Measurements from ENCODE around the gene CHRNA5. TPM values are rescaled to one million over a fixed set of nuclear protein-coding genes. Genes with fewer than 3 reads are reported as not detected.
"Not testable (repeated sequence)": the region's sequence is repeated elsewhere in the genome, so short reads cannot be mapped to it uniquely, and the experiment has no call there.

The CHRNA5 gene
- total RNA-seq, 1 experiment from 2014 or later: 4.6 TPM

- Histone ChIP-seq H3K36me3 (peaks cover 63% of the 10 kb centered on the region), H3K9me3 (replicated peaks) (no peaks in the 10 kb centered on the region), H3K27ac (no peak overlapping the region), H3K4me3 (no peak overlapping the region), H3K4me1 (replicated peaks) (peaks cover 10% of the 10 kb centered on the region; the same call in 1 of the 2 replicates), H3K27me3 (replicated peaks) (no peaks in the 10 kb centered on the region)
- no peak for DNase-seq (ENCODE audit: low read depth in 1 of 2, low spot score in 2 of 2)
Measured at GRCh38 chr15:78542647-78543046, 22.7 kb upstream of the CHRNA5 start.

- no peak for DNase-seq (ENCODE audit: low read depth in 1 of 2, low spot score in 2 of 2)
- Histone ChIP-seq H3K9me3 (replicated peaks) (no peaks in the 10 kb centered on the region), H3K4me3 (no peak overlapping the region), H3K27me3 (replicated peaks) (0 out of 2 replicates have a peak, but pooled peaks cover 2% of the 10 kb centered on the region), H3K36me3 (peaks cover 61% of the 10 kb centered on the region), H3K4me1 (replicated peaks) (no peaks in the 10 kb centered on the region), H3K27ac (no peak overlapping the region)
Measured at GRCh38 chr15:78550194-78550593, 15.1 kb upstream of the CHRNA5 start.

- Histone ChIP-seq H3K9me3 (replicated peaks) (no peaks in the 10 kb centered on the region), H3K27ac (no peak overlapping the region), H3K27me3 (replicated peaks) (0 out of 2 replicates have a peak, but pooled peaks cover 2% of the 10 kb centered on the region), H3K4me3 (no peak overlapping the region), H3K36me3 (peaks cover 55% of the 10 kb centered on the region), H3K4me1 (replicated peaks) (no peaks in the 10 kb centered on the region)
- DNase-seq (ENCODE audit: low read depth in 1 of 2, low spot score in 2 of 2): no peak
Measured at GRCh38 chr15:78550815-78551214, 14.5 kb upstream of the CHRNA5 start.

- Histone ChIP-seq H3K27me3 (replicated peaks) (0 out of 2 replicates have a peak, but pooled peaks cover 2% of the 10 kb centered on the region), H3K4me3 (no peak overlapping the region), H3K27ac (no peak overlapping the region), H3K36me3 (peaks cover 44% of the 10 kb centered on the region), H3K9me3 (replicated peaks) (no peaks in the 10 kb centered on the region), H3K4me1 (replicated peaks) (no peaks in the 10 kb centered on the region)
- DNase-seq (ENCODE audit: low read depth in 1 of 2, low spot score in 2 of 2): no peak
Measured at GRCh38 chr15:78551902-78552301, 13.4 kb upstream of the CHRNA5 start.

- Histone ChIP-seq H3K27me3 (replicated peaks) (0 out of 2 replicates have a peak, but pooled peaks cover 2% of the 10 kb centered on the region), H3K4me3 (no peak overlapping the region), H3K4me1 (replicated peaks) (no peaks in the 10 kb centered on the region), H3K27ac (no peak overlapping the region), H3K36me3 (peaks cover 37% of the 10 kb centered on the region), H3K9me3 (replicated peaks) (no peaks in the 10 kb centered on the region)
- DNase-seq (ENCODE audit: low read depth in 1 of 2, low spot score in 2 of 2): no peak
Measured at GRCh38 chr15:78552597-78552996, 12.7 kb upstream of the CHRNA5 start.

GRCh38 chr15:78560201-78560600 lies 5.1 kb upstream of the CHRNA5 start:
- H3K9me3 ChIP-seq (replicated peaks); H3K36me3 ChIP-seq; H3K27ac ChIP-seq; DNase-seq (ENCODE audit: low read depth in 1 of 2, low spot score in 2 of 2); H3K4me1 ChIP-seq (replicated peaks); H3K27me3 ChIP-seq (replicated peaks); H3K4me3 ChIP-seq: not testable (repeated sequence)

GRCh38 chr15:78561490-78561889 lies 3.8 kb upstream of the CHRNA5 start:
- no peak overlapping the region for H3K4me3 ChIP-seq
- H3K27ac ChIP-seq: no peak overlapping the region
- 0 out of 2 replicates have a peak, but pooled peaks cover 4% of the 10 kb centered on the region for H3K27me3 ChIP-seq (replicated peaks)
- H3K36me3 ChIP-seq: no peaks in the 10 kb centered on the region; the same call in 1 of the 2 replicates
- peaks cover 4% of the 10 kb centered on the region; the same call in 1 of the 2 replicates for H3K4me1 ChIP-seq (replicated peaks)
- H3K9me3 ChIP-seq (replicated peaks): peaks cover 2% of the 10 kb centered on the region; the same call in 1 of the 2 replicates
- DNase-seq (ENCODE audit: low read depth in 1 of 2, low spot score in 2 of 2): no peak

GRCh38 chr15:78563092-78563491 lies 2.2 kb upstream of the CHRNA5 start:
- Histone ChIP-seq H3K4me1 (replicated peaks) (peaks cover 4% of the 10 kb centered on the region; the same call in 1 of the 2 replicates), H3K36me3 (no peaks in the 10 kb centered on the region; the same call in 1 of the 2 replicates), H3K27ac (no peak overlapping the region), H3K27me3 (replicated peaks) (0 out of 2 replicates have a peak, but pooled peaks cover 8% of the 10 kb centered on the region), H3K4me3 (no peak overlapping the region), H3K9me3 (replicated peaks) (peaks cover 2% of the 10 kb centered on the region; the same call in 1 of the 2 replicates)
- no peak for DNase-seq (ENCODE audit: low read depth in 1 of 2, low spot score in 2 of 2)

- Histone ChIP-seq H3K4me3 (no peak overlapping the region), H3K36me3 (no peaks in the 10 kb centered on the region; the same call in 1 of the 2 replicates), H3K27me3 (replicated peaks) (0 out of 2 replicates have a peak, but pooled peaks cover 4% of the 10 kb centered on the region), H3K27ac (no peak overlapping the region), H3K9me3 (replicated peaks) (peaks cover 2% of the 10 kb centered on the region; the same call in 1 of the 2 replicates), H3K4me1 (replicated peaks) (peaks cover 4% of the 10 kb centered on the region; the same call in 1 of the 2 replicates)
- no peak for DNase-seq (ENCODE audit: low read depth in 1 of 2, low spot score in 2 of 2)
Measured at GRCh38 chr15:78564743-78565096, 600 bp upstream of the CHRNA5 start.

GRCh38 chr15:78565951-78566774 lies 843 bp downstream of the CHRNA5 start:
- peaks cover 2% of the 10 kb centered on the region; the same call in 1 of the 2 replicates for H3K9me3 ChIP-seq (replicated peaks)
- no peaks in the 10 kb centered on the region; the same call in 1 of the 2 replicates for H3K36me3 ChIP-seq
- H3K4me1 ChIP-seq (replicated peaks): peaks cover 4% of the 10 kb centered on the region; the same call in 1 of the 2 replicates
- peak overlapping the region; percentile 56 for H3K4me3 ChIP-seq
- no peak overlapping the region for H3K27ac ChIP-seq
- peak in 1 of 2 experiments; percentile 57 for DNase-seq (ENCODE audit: low read depth in 1 of 2, low spot score in 2 of 2)
- H3K27me3 ChIP-seq (replicated peaks): 0 out of 2 replicates have a peak, but pooled peaks cover 4% of the 10 kb centered on the region

- Histone ChIP-seq H3K9me3 (replicated peaks) (peaks cover 2% of the 10 kb centered on the region; the same call in 1 of the 2 replicates), H3K4me1 (replicated peaks) (peaks cover 4% of the 10 kb centered on the region; the same call in 1 of the 2 replicates), H3K4me3 (no peak overlapping the region), H3K36me3 (no peaks in the 10 kb centered on the region; the same call in 1 of the 2 replicates), H3K27me3 (replicated peaks) (0 out of 2 replicates have a peak, but pooled peaks cover 4% of the 10 kb centered on the region), H3K27ac (no peak overlapping the region)
- no peak for DNase-seq (ENCODE audit: low read depth in 1 of 2, low spot score in 2 of 2)
Measured at GRCh38 chr15:78567531-78567930, 2.2 kb downstream of the CHRNA5 start.

GRCh38 chr15:78570710-78571109 lies 5.4 kb downstream of the CHRNA5 start:
- Histone ChIP-seq H3K4me3 (no peak overlapping the region), H3K27me3 (replicated peaks) (0 out of 2 replicates have a peak, but pooled peaks cover 4% of the 10 kb centered on the region), H3K4me1 (replicated peaks) (peaks cover 4% of the 10 kb centered on the region; the same call in 1 of the 2 replicates), H3K36me3 (no peaks in the 10 kb centered on the region; the same call in 1 of the 2 replicates), H3K27ac (no peak overlapping the region), H3K9me3 (replicated peaks) (peaks cover under 1% of the 10 kb centered on the region; the same call in 1 of the 2 replicates)
- DNase-seq (ENCODE audit: low read depth in 1 of 2, low spot score in 2 of 2): no peak

- Histone ChIP-seq H3K4me3 (no peak overlapping the region), H3K36me3 (no peaks in the 10 kb centered on the region), H3K4me1 (replicated peaks) (peaks cover under 1% of the 10 kb centered on the region; the same call in 1 of the 2 replicates), H3K27ac (no peak overlapping the region), H3K27me3 (replicated peaks) (0 out of 2 replicates have a peak, but pooled peaks cover 4% of the 10 kb centered on the region), H3K9me3 (replicated peaks) (no peaks in the 10 kb centered on the region)
- DNase-seq (ENCODE audit: low read depth in 1 of 2, low spot score in 2 of 2): no peak
Measured at GRCh38 chr15:78571382-78571781, 6.1 kb downstream of the CHRNA5 start.

- Histone ChIP-seq H3K36me3 (no peaks in the 10 kb centered on the region), H3K9me3 (replicated peaks) (no peaks in the 10 kb centered on the region), H3K27me3 (replicated peaks) (no peaks in the 10 kb centered on the region), H3K4me3 (no peak overlapping the region), H3K4me1 (replicated peaks) (no peaks in the 10 kb centered on the region), H3K27ac (no peak overlapping the region)
- no peak for DNase-seq (ENCODE audit: low read depth in 1 of 2, low spot score in 2 of 2)
Measured at GRCh38 chr15:78573416-78573815, 8.1 kb downstream of the CHRNA5 start.

Measured in SJSA1 (cell line).